IMR-90 (cell line): ENCODE results near the gene TWIST2. TPM values are rescaled to one million over a fixed set of nuclear protein-coding genes. Genes with fewer than 3 reads are reported as not detected.

ENCODE experiments used
- ATAC-seq: fragments of 200-7000 bp; cut with Tn5 transposase; 2 replicates; pipeline ENCODE4 v1.9.1; 2020; ENCODE audit warnings: low read depth, mild to moderate bottlenecking, moderate library complexity
- BruUV-seq: library from RNA; stranded (reverse); fragments of 400-500 nt; replicated peaks from 2 replicates; lab custom pipeline; 2021; lab: Mats Ljungman, UMichigan
- CTCF ChIA-PET: fragments of 300-600 bp; formaldehyde crosslinking; extraction: SDS; loops from one replicate; lab custom pipeline; 2021; ENCODE audit warnings: antibody characterized with exemption; lab: Yijun Ruan, JAX
- POLR2A ChIA-PET: fragments of 300-600 bp; sonication (Branson Sonifier 250); formaldehyde crosslinking; loops from one replicate; lab custom pipeline; 2022; ENCODE audit warnings: antibody characterized with exemption; ENCODE audit not compliant: unreplicated experiment; lab: Charles Lee
- DNase-seq: peaks from one replicate; pipeline ENCODE4 v3.0.0; 2013
- H2AFZ ChIP-seq: replicated peaks from 2 replicates; pipeline ENCODE3; 2013; ENCODE audit warnings: low read length, mild to moderate bottlenecking; ENCODE audit not compliant: poor library complexity
- H2AK5ac ChIP-seq: 2 replicates; pipeline ENCODE4 v1.6.1; 2013; ENCODE audit warnings: low read depth, low read length, inconsistent platforms
- H2AK9ac ChIP-seq: replicated peaks from 2 replicates; pipeline ENCODE3; 2013; ENCODE audit warnings: mild to moderate bottlenecking, low read depth, low read length, moderate library complexity; ENCODE audit not compliant: poor library complexity
- H2BK120ac ChIP-seq: 2 replicates; pipeline ENCODE4 v1.6.1; 2013; ENCODE audit warnings: low read depth, low read length, inconsistent platforms
- H2BK15ac ChIP-seq: 3 replicates; pipeline ENCODE4 v1.6.1; 2013; ENCODE audit warnings: low read depth, low read length, inconsistent platforms
- H2BK20ac ChIP-seq: 2 replicates; pipeline ENCODE4 v1.6.1; 2013; ENCODE audit warnings: low read depth, mild to moderate bottlenecking, inconsistent platforms, low read length, moderate library complexity
- H2BK5ac ChIP-seq: 2 replicates; pipeline ENCODE4 v1.6.1; 2013; ENCODE audit warnings: mild to moderate bottlenecking, low read depth, low read length, inconsistent platforms; ENCODE audit not compliant: poor library complexity, severe bottlenecking
- H3K14ac ChIP-seq: replicated peaks from 2 replicates; pipeline ENCODE4 v1.6.1; 2013; ENCODE audit warnings: low read depth, low read length, inconsistent platforms
- H3K18ac ChIP-seq: 2 replicates; pipeline ENCODE4 v1.6.1; 2013; ENCODE audit warnings: low read depth, low read length, control low read depth
- H3K23ac ChIP-seq: 2 replicates; pipeline ENCODE4 v1.6.1; 2013; ENCODE audit warnings: low read depth, low read length, inconsistent platforms
- H3K27ac ChIP-seq: 2 replicates; pipeline ENCODE4 v1.5.1; 2013; ENCODE audit warnings: mild to moderate bottlenecking, control low read depth, low read length; ENCODE audit not compliant: insufficient read depth
- H3K27me3 ChIP-seq: 2 replicates; pipeline ENCODE4 v1.6.1; 2013; ENCODE audit warnings: low read length; ENCODE audit not compliant: control insufficient read depth, insufficient read depth
- H3K36me3 ChIP-seq: 2 replicates; pipeline ENCODE4 v1.6.1; 2013; ENCODE audit warnings: low read length, mixed read lengths; ENCODE audit not compliant: control insufficient read depth, insufficient read depth
- H3K4ac ChIP-seq: 2 replicates; pipeline ENCODE4 v1.6.1; 2013; ENCODE audit warnings: low read depth, low read length, inconsistent platforms
- H3K4me1 ChIP-seq: 2 replicates; pipeline ENCODE4 v1.6.1; 2013; ENCODE audit warnings: low read length, mixed read lengths; ENCODE audit not compliant: control insufficient read depth, insufficient read depth
- H3K4me2 ChIP-seq: 2 replicates; pipeline ENCODE4 v1.6.1; 2013; ENCODE audit warnings: low read depth, mild to moderate bottlenecking, control low read depth, low read length, moderate library complexity
- H3K4me3 ChIP-seq: 2 replicates; pipeline ENCODE4 v1.5.1; 2013; ENCODE audit warnings: low read depth, mild to moderate bottlenecking, control low read depth, low read length, moderate library complexity; ENCODE audit not compliant: insufficient read depth
- H3K56ac ChIP-seq: 2 replicates; pipeline ENCODE4 v1.6.1; 2013; ENCODE audit warnings: low read length, inconsistent platforms; ENCODE audit not compliant: insufficient read depth; ENCODE audit errors: extremely low read depth
- H3K79me1 ChIP-seq, 2 experiments: 2 replicates each; pipeline ENCODE4 v1.6.1; 2013; ENCODE audit warnings: low read length in 2 of 2, inconsistent platforms in 1 of 2, low read depth in 1 of 2
- H3K9ac ChIP-seq: 2 replicates; pipeline ENCODE4 v1.6.1; 2013; ENCODE audit warnings: low read depth, low read length, control low read depth
- H3K9me1 ChIP-seq: 2 replicates; pipeline ENCODE4 v1.6.1; 2013; ENCODE audit warnings: low read length, inconsistent platforms; ENCODE audit not compliant: insufficient read depth
- H3K9me3 ChIP-seq: 2 replicates; pipeline ENCODE4 v1.6.1; 2013; ENCODE audit warnings: low read length; ENCODE audit not compliant: control insufficient read depth, insufficient read depth
- H4K20me1 ChIP-seq: 2 replicates; pipeline ENCODE4 v1.6.1; 2013; ENCODE audit warnings: low read length, inconsistent platforms; ENCODE audit not compliant: insufficient read depth
- H4K5ac ChIP-seq: 2 replicates; pipeline ENCODE4 v1.6.1; 2013; ENCODE audit warnings: mild to moderate bottlenecking, low read depth, low read length, control low read depth
- H4K8ac ChIP-seq, 2 experiments: 2 replicates each; pipeline ENCODE4 v1.6.1; 2013; ENCODE audit warnings: low read depth in 2 of 2, low read length in 2 of 2, control low read depth in 1 of 2, inconsistent platforms in 1 of 2
- H4K91ac ChIP-seq: 2 replicates; pipeline ENCODE4 v1.6.1; 2013; ENCODE audit warnings: low read depth, low read length, inconsistent platforms; ENCODE audit not compliant: insufficient read depth
- BHLHE40 ChIP-seq: fragments of 150-350 bp; IDR thresholded peaks from 2 replicates; pipeline ENCODE4 v1.6.1; 2016; ENCODE audit warnings: mild to moderate bottlenecking, low read depth, low read length
- CEBPB ChIP-seq: IDR thresholded peaks from 2 replicates; pipeline ENCODE4 v1.6.1; 2012; ENCODE audit warnings: low read depth, low read length, improper control_type of control experiment
- CHD1 ChIP-seq: IDR thresholded peaks from 2 replicates; pipeline ENCODE4 v1.6.1; 2012; ENCODE audit warnings: low read depth, low read length, improper control_type of control experiment
- CTCF ChIP-seq: conservative IDR thresholded peaks from 2 replicates; pipeline ENCODE4 v1.5.1; 2012; ENCODE audit warnings: mild to moderate bottlenecking, low read depth, low read length, improper control_type of control experiment
- ELK1 ChIP-seq: fragments of 150-350 bp; IDR thresholded peaks from 2 replicates; pipeline ENCODE4 v1.6.1; 2016; ENCODE audit warnings: low read depth, mild to moderate bottlenecking, low read length, moderate library complexity, borderline replicate concordance
- FOS ChIP-seq: fragments of 150-350 bp; IDR thresholded peaks from 2 replicates; pipeline ENCODE4 v1.6.1; 2016; ENCODE audit warnings: low read depth, low read length
- MAFK ChIP-seq: IDR thresholded peaks from 2 replicates; pipeline ENCODE4 v1.6.1; 2012; ENCODE audit warnings: low read depth, low read length, improper control_type of control experiment
- MAZ ChIP-seq: IDR thresholded peaks from 2 replicates; pipeline ENCODE4 v1.6.1; 2012; ENCODE audit warnings: low read depth, mild to moderate bottlenecking, low read length, improper control_type of control experiment, moderate library complexity, borderline replicate concordance
- MXI1 ChIP-seq: IDR thresholded peaks from 2 replicates; pipeline ENCODE4 v1.6.1; 2012; ENCODE audit warnings: low read depth, mild to moderate bottlenecking, low read length, moderate library complexity, borderline replicate concordance
- NFE2L2 ChIP-seq: fragments of 150-350 bp; IDR thresholded peaks from 2 replicates; pipeline ENCODE4 v1.6.1; 2016; ENCODE audit warnings: low read depth, mild to moderate bottlenecking, low read length
- POLR2A ChIP-seq: IDR thresholded peaks from 2 replicates; pipeline ENCODE4 v1.6.1; 2012; ENCODE audit warnings: mild to moderate bottlenecking, low read depth, low read length
- RAD21 ChIP-seq: IDR thresholded peaks from 2 replicates; pipeline ENCODE4 v1.6.1; 2012; ENCODE audit warnings: low read length, improper control_type of control experiment
- RCOR1 ChIP-seq: IDR thresholded peaks from 2 replicates; pipeline ENCODE4 v1.6.1; 2012; ENCODE audit warnings: mild to moderate bottlenecking, low read length, improper control_type of control experiment; ENCODE audit not compliant: insufficient replicate concordance
- RFX5 ChIP-seq: IDR thresholded peaks from 2 replicates; pipeline ENCODE4 v1.8.0; 2012; ENCODE audit warnings: low read depth, mild to moderate bottlenecking, low read length, moderate library complexity
- SMC3 ChIP-seq: fragments of 150-350 bp; IDR thresholded peaks from 2 replicates; pipeline ENCODE4 v1.6.1; 2016; ENCODE audit warnings: low read depth, mild to moderate bottlenecking, antibody characterized with exemption, low read length, moderate library complexity
- USF2 ChIP-seq: fragments of 150-350 bp; IDR thresholded peaks from 2 replicates; pipeline ENCODE4 v1.6.1; 2017; ENCODE audit warnings: mild to moderate bottlenecking, antibody characterized with exemption, low read length, low read depth
- WGBS, 2 experiments: methylation state at CpG; one replicate each; pipeline versions ENCODE4 v1.1.5 to v1.1.7; 2013; ENCODE audit warnings: missing lambda C conversion rate in 2 of 2; ENCODE audit not compliant: insufficient read length in 1 of 2; ENCODE audit errors: extremely low coverage in 2 of 2; 5-methylcytosine and 5-hydroxymethylcytosine counted together
- dilution Hi-C: fragments of 300-500 bp; cut with HindIII; formaldehyde crosslinking; loops from one replicate; pipeline ENCODE4 v1.14.3; 2018; ENCODE audit warnings: low sequenced_read_pairs; ENCODE audit not compliant: unreplicated experiment
- in situ Hi-C: fragments of 300-500 bp; cut with MboI; formaldehyde crosslinking; loops from 3 replicates; pipeline ENCODE4 v1.14.3; 2019; ENCODE audit warnings: low sequenced_read_pairs, inconsistent platforms, mixed read lengths
- intact Hi-C: fragments of 100-400 bp; cut with micrococcal nuclease; formaldehyde crosslinking; loops from 2 replicates; pipeline ENCODE4 v1.10.0; 2022
- polyA plus RNA-seq, 3 experiments: library from polyadenylated mRNA; depleted of rRNA; stranded (reverse); fragments of >200 nt; gene quantifications; 2 replicates each; pipeline ENCODE4 v1.2.3, GENCODE V29; 2012; ENCODE audit warnings: low replicate concordance in 1 of 3
- total RNA-seq: library from RNA; depleted of rRNA; stranded (reverse); fragments of >200 nt; gene quantifications from 2 replicates; pipeline ENCODE4 v1.2.3, GENCODE V29; 2012

Gene TWIST2
- total and polyA plus RNA-seq, 2 of the 4 experiments (the other 2 are of a cell fraction), result 9.3 to 33.6 TPM

- no TSS peak for BruUV-seq
- TF ChIP-seq RAD21, result no peak
- no peak for TF ChIP-seq POLR2A
- no peak for TF ChIP-seq CHD1
- no peak for TF ChIP-seq RCOR1
- no peak for TF ChIP-seq BHLHE40
- no peak for TF ChIP-seq MAFK
- no peak for TF ChIP-seq FOS
- no peak for TF ChIP-seq CEBPB
- TF ChIP-seq MXI1, result no peak
- no peak for TF ChIP-seq NFE2L2
- TF ChIP-seq CTCF, result no peak
- no peak for TF ChIP-seq RFX5
- TF ChIP-seq ELK1, result no peak
- TF ChIP-seq USF2, result no peak
- TF ChIP-seq MAZ, result no peak
- TF ChIP-seq SMC3, result no peak
- no peaks in the 10 kb centered on the region for H3K27me3 ChIP-seq
- H2BK20ac ChIP-seq, result no peak overlapping the region
- H3K18ac ChIP-seq, result no peak overlapping the region
- H3K14ac ChIP-seq, result no peak overlapping the region
- H4K8ac ChIP-seq, result no peak overlapping the region
- no peak overlapping the region for H2AK5ac ChIP-seq
- peaks cover 27% of the 10 kb centered on the region for H3K36me3 ChIP-seq
- H2AFZ ChIP-seq, result no peak overlapping the region
- no peak overlapping the region for H2BK15ac ChIP-seq
- H4K91ac ChIP-seq, result no peak overlapping the region
- intact Hi-C loops, result no loop called here
- H2BK120ac ChIP-seq, result no peak overlapping the region
- H2BK5ac ChIP-seq, result no peak overlapping the region
- ChIA-PET POLR2A (no interaction called here), CTCF (no interaction called here)
- H3K4me2 ChIP-seq, result no peak overlapping the region
- dilution Hi-C loops, result no loop called here
- H3K4ac ChIP-seq, result no peak overlapping the region
- no peak for ATAC-seq
- no peak overlapping the region for H3K4me3 ChIP-seq
- H2AK9ac ChIP-seq, result no peak overlapping the region
- peaks cover 14% of the 10 kb centered on the region for H4K20me1 ChIP-seq
- no peak overlapping the region for H4K5ac ChIP-seq
- no peaks in the 10 kb centered on the region for H3K4me1 ChIP-seq
- no peak overlapping the region for H3K23ac ChIP-seq
- DNase-seq, result no peak
- H3K27ac ChIP-seq, result no peak overlapping the region
- in situ Hi-C loops, result no loop called here
- H3K9me1 ChIP-seq, result peaks cover 5% of the 10 kb centered on the region
- peaks cover 21 to 63% of the 10 kb centered on the region in 2 experiments for H3K79me1 ChIP-seq
- H3K9me3 ChIP-seq, result no peaks in the 10 kb centered on the region
- WGBS, 2 experiments, result 83% methylated on average over 1 of the region's 2 CpGs; no CpG with 5 or more reads in 1 of the 2 experiments
- H3K9ac ChIP-seq, result no peak overlapping the region
- H3K56ac ChIP-seq, result no peak overlapping the region
These were observed 40.9 kb downstream of the TWIST2 start for GRCh38 chr2:238888781-238889180.
